GM23248 (cell line): ENCODE measurements around the gene LAMA2. TPM values are rescaled to one million over a fixed set of nuclear protein-coding genes. Genes with fewer than 3 reads are reported as not detected.

Experiments used
- DNase-seq: peaks from one replicate; pipeline ENCODE4 v3.0.0-alpha.2; 2015
- H2AFZ ChIP-seq: fragments of 200-600 bp; sonication (generic); 2 replicates; pipeline ENCODE4 v1.6.1; 2016; ENCODE audit warnings: antibody characterized with exemption
- H3F3A ChIP-seq: fragments of 200-600 bp; sonication (generic); 2 replicates; pipeline ENCODE4 v1.6.1; 2016; ENCODE audit warnings: mild to moderate bottlenecking, antibody characterized with exemption, mixed run types; ENCODE audit not compliant: insufficient read depth
- H3K27ac ChIP-seq: fragments of 200-600 bp; sonication (generic); 2 replicates; pipeline ENCODE4 v1.5.1; 2016; ENCODE audit warnings: mild to moderate bottlenecking
- H3K27me3 ChIP-seq: fragments of 200-600 bp; sonication (generic); replicated peaks from 2 replicates; pipeline ENCODE4 v1.6.1; 2016; ENCODE audit warnings: mild to moderate bottlenecking; ENCODE audit not compliant: insufficient read depth
- H3K36me3 ChIP-seq: fragments of 200-600 bp; sonication (generic); 2 replicates; pipeline ENCODE4 v1.6.1; 2016; ENCODE audit warnings: low read depth, mild to moderate bottlenecking
- H3K4me1 ChIP-seq: fragments of 200-600 bp; sonication (generic); 2 replicates; pipeline ENCODE4 v1.6.1; 2016; ENCODE audit warnings: mild to moderate bottlenecking; ENCODE audit not compliant: insufficient read depth
- H3K4me2 ChIP-seq: fragments of 200-600 bp; sonication (generic); one replicate; pipeline ENCODE4 v1.6.1; 2016; ENCODE audit warnings: mild to moderate bottlenecking; ENCODE audit not compliant: unreplicated experiment
- H3K4me3 ChIP-seq: fragments of 200-600 bp; sonication (generic); 2 replicates; pipeline ENCODE4 v1.5.1; 2016; ENCODE audit warnings: mild to moderate bottlenecking
- H3K79me2 ChIP-seq: fragments of 200-600 bp; sonication (generic); 2 replicates; pipeline ENCODE4 v1.6.1; 2016; ENCODE audit warnings: mild to moderate bottlenecking; ENCODE audit not compliant: insufficient read depth
- H3K9ac ChIP-seq: fragments of 200-600 bp; sonication (generic); 2 replicates; pipeline ENCODE4 v1.6.1; 2016; ENCODE audit warnings: mild to moderate bottlenecking
- H3K9me2 ChIP-seq: fragments of 200-600 bp; sonication (generic); 2 replicates; pipeline ENCODE4 v1.6.1; 2016; ENCODE audit warnings: mixed run types, mild to moderate bottlenecking, moderate library complexity; ENCODE audit not compliant: insufficient read depth
- H3K9me3 ChIP-seq: fragments of 200-600 bp; sonication (generic); one replicate; pipeline ENCODE4 v1.6.1; 2017; ENCODE audit warnings: low read depth
- H4K20me1 ChIP-seq: fragments of 200-600 bp; sonication (generic); 2 replicates; pipeline ENCODE4 v1.6.0; 2016; ENCODE audit not compliant: insufficient read depth
- EZH2 ChIP-seq: fragments of 200-600 bp; sonication (generic); IDR thresholded peaks from 2 replicates; pipeline ENCODE4 v1.6.1; 2018; ENCODE audit warnings: antibody characterized with exemption, mild to moderate bottlenecking; ENCODE audit not compliant: insufficient read depth, poor library complexity, severe bottlenecking
- EZH2phosphoT487 ChIP-seq: fragments of 200-600 bp; sonication (generic); IDR thresholded peaks from 2 replicates; pipeline ENCODE4 v1.6.1; 2018; ENCODE audit warnings: antibody characterized with exemption, moderate library complexity, mild to moderate bottlenecking, low read depth; ENCODE audit not compliant: insufficient read depth
- WGBS, 2 experiments: methylation state at CpG; one replicate each; pipeline ENCODE4 v1.1.6; 2015 to 2017; ENCODE audit warnings: low lambda C conversion rate in 2 of 2, low coverage in 1 of 2; ENCODE audit errors: missing lambda C conversion rate in 2 of 2; 5-methylcytosine and 5-hydroxymethylcytosine counted together
- in situ Hi-C: fragments of 300-500 bp; cut with MboI; formaldehyde crosslinking; loops from 2 replicates; pipeline ENCODE4 v1.15.0; 2020
- polyA plus RNA-seq: library from polyadenylated mRNA; unstranded; fragments of >200 nt; fragmentation: Nextera tagmentation; extraction: Ambion mirVana; gene quantifications from 2 replicates; pipeline ENCODE4 v1.2.1, GENCODE V29; 2016
- total RNA-seq: library from RNA; depleted of rRNA; stranded (reverse); fragments of >200 nt; shearing (Covaris generic); gene quantifications from 2 replicates; pipeline ENCODE4 v1.2.3, GENCODE V29; 2014

The LAMA2 gene
- total and polyA plus RNA-seq, 2 experiments from 2014 or later = 8.3 to 31.1 TPM

- H3K4me2 ChIP-seq = no peak overlapping the region
- no peaks in the 10 kb centered on the region for H3K79me2 ChIP-seq
- H3K4me3 ChIP-seq = no peak overlapping the region
- DNase-seq = no peak
- in situ Hi-C loops = no loop called here
- H4K20me1 ChIP-seq = no peaks in the 10 kb centered on the region
- no peaks in the 10 kb centered on the region for H3K9me3 ChIP-seq
- WGBS, 2 experiments = 81 to 85% methylated on average over 4 of the region's 4 CpGs
- H3K27ac ChIP-seq = no peak overlapping the region
- H3K27me3 ChIP-seq = no peaks in the 10 kb centered on the region
- H3K4me1 ChIP-seq = peaks cover 7% of the 10 kb centered on the region; the same call in 1 of the 2 replicates
- no peak overlapping the region for H2AFZ ChIP-seq
- H3F3A ChIP-seq = no peaks in the 10 kb centered on the region
- no peaks in the 10 kb centered on the region for H3K9me2 ChIP-seq
- no peak for TF ChIP-seq EZH2
- TF ChIP-seq EZH2phosphoT487 = no peak
- no peak overlapping the region for H3K9ac ChIP-seq
- 0 out of 2 replicates have a peak, but pooled peaks cover 3% of the 10 kb centered on the region for H3K36me3 ChIP-seq
These were observed 640.9 kb downstream of the LAMA2 start for GRCh38 chr6:129523816-129524215.

GRCh38 chr6:129525055-129525454 is 642.1 kb downstream of the LAMA2 start:
- Histone ChIP-seq H3K27me3 (no peaks in the 10 kb centered on the region), H3K79me2 (no peaks in the 10 kb centered on the region), H3K4me1 (peaks cover 7% of the 10 kb centered on the region; the same call in 1 of the 2 replicates), H3F3A (no peaks in the 10 kb centered on the region), H3K27ac (no peak overlapping the region), H3K4me3 (no peak overlapping the region), H3K9ac (no peak overlapping the region), H3K9me3 (no peaks in the 10 kb centered on the region), H2AFZ (no peak overlapping the region), H3K36me3 (0 out of 2 replicates have a peak, but pooled peaks cover 3% of the 10 kb centered on the region), H3K4me2 (no peak overlapping the region), H3K9me2 (no peaks in the 10 kb centered on the region), H4K20me1 (no peaks in the 10 kb centered on the region)
- in situ Hi-C loops = no loop called here
- peak; percentile 53 for DNase-seq
- 11 to 13% methylated on average over 1 of the region's 1 CpG for WGBS, 2 experiments
- TF ChIP-seq EZH2 = no peak
- no peak for TF ChIP-seq EZH2phosphoT487

- Histone ChIP-seq H4K20me1 (no peaks in the 10 kb centered on the region), H3K4me3 (no peak overlapping the region), H3K27ac (no peak overlapping the region), H3K9ac (no peak overlapping the region), H3K36me3 (0 out of 2 replicates have a peak, but pooled peaks cover 7% of the 10 kb centered on the region), H3K4me1 (no peaks in the 10 kb centered on the region), H3K9me2 (no peaks in the 10 kb centered on the region), H3F3A (no peaks in the 10 kb centered on the region), H3K27me3 (no peaks in the 10 kb centered on the region), H3K79me2 (no peaks in the 10 kb centered on the region), H2AFZ (no peak overlapping the region), H3K4me2 (no peak overlapping the region), H3K9me3 (no peaks in the 10 kb centered on the region)
- DNase-seq = no peak
- in situ Hi-C loops = no loop called here
- TF ChIP-seq EZH2phosphoT487 (no peak), EZH2 (no peak)
These were observed 652.0 kb downstream of the LAMA2 start for GRCh38 chr6:129534926-129535325.

- in situ Hi-C loops = no loop called here
- no peak overlapping the region for H3K27ac ChIP-seq
- no peak for TF ChIP-seq EZH2
- TF ChIP-seq EZH2phosphoT487 = no peak
- no peaks in the 10 kb centered on the region for H3K4me1 ChIP-seq
- H3K4me2 ChIP-seq = no peak overlapping the region
- 0 out of 2 replicates have a peak, but pooled peaks cover 7% of the 10 kb centered on the region for H3K36me3 ChIP-seq
- DNase-seq = no peak
- H3K9me2 ChIP-seq = no peaks in the 10 kb centered on the region
- H3K9me3 ChIP-seq = no peaks in the 10 kb centered on the region
- no peak overlapping the region for H3K9ac ChIP-seq
- no peak overlapping the region for H3K4me3 ChIP-seq
- no peaks in the 10 kb centered on the region for H3F3A ChIP-seq
- no peaks in the 10 kb centered on the region for H3K27me3 ChIP-seq
- H4K20me1 ChIP-seq = no peaks in the 10 kb centered on the region
- no peak overlapping the region for H2AFZ ChIP-seq
- no peaks in the 10 kb centered on the region for H3K79me2 ChIP-seq
These were observed 653.3 kb downstream of the LAMA2 start for GRCh38 chr6:129536271-129536670.

GRCh38 chr6:129539032-129539431 is 656.1 kb downstream of the LAMA2 start:
- no peak overlapping the region for H3K4me3 ChIP-seq
- no peaks in the 10 kb centered on the region for H3K27me3 ChIP-seq
- no peak overlapping the region for H2AFZ ChIP-seq
- H3F3A ChIP-seq = no peaks in the 10 kb centered on the region
- no peaks in the 10 kb centered on the region for H3K9me2 ChIP-seq
- DNase-seq = no peak
- WGBS, 2 experiments = 77% methylated on average over 2 of the region's 2 CpGs
- H3K4me1 ChIP-seq = no peaks in the 10 kb centered on the region
- no peak overlapping the region for H3K9ac ChIP-seq
- 0 out of 2 replicates have a peak, but pooled peaks cover 9% of the 10 kb centered on the region for H3K36me3 ChIP-seq
- in situ Hi-C loops = no loop called here
- no peaks in the 10 kb centered on the region for H3K9me3 ChIP-seq
- TF ChIP-seq EZH2 = no peak
- TF ChIP-seq EZH2phosphoT487 = no peak
- no peaks in the 10 kb centered on the region for H3K79me2 ChIP-seq
- no peaks in the 10 kb centered on the region for H4K20me1 ChIP-seq
- H3K27ac ChIP-seq = no peak overlapping the region
- H3K4me2 ChIP-seq = no peak overlapping the region
